Fibroblast of villous mesenchyme (primary cell): ENCODE results near the gene MIGA2. TPM values are rescaled to one million over a fixed set of nuclear protein-coding genes. Genes with fewer than 3 reads are reported as not detected.
A peak's percentile ranks its signal among the peaks of the same experiment; 100 is the strongest.

Source experiments
- DNase-seq: peaks from one replicate; pipeline ENCODE4 v3.0.0-alpha.2; 2010; ENCODE audit warnings: low read depth
- H3K4me3 ChIP-seq: 2 replicates; pipeline ENCODE4 v1.5.1; 2011; ENCODE audit warnings: low read depth, mild to moderate bottlenecking, low read length
- CTCF ChIP-seq: IDR thresholded peaks from 2 replicates; pipeline ENCODE4 v1.5.1; 2012; ENCODE audit warnings: low read depth, mild to moderate bottlenecking, low read length; ENCODE audit not compliant: insufficient read depth
- total RNA-seq: library from RNA; depleted of rRNA; stranded (reverse); fragments of >200 nt; gene quantifications from 2 replicates; pipeline ENCODE4 v1.2.3, GENCODE V29; 2012

The MIGA2 gene
- total RNA-seq, 1 donor: 22.5 TPM

- no peak for DNase-seq
- TF ChIP-seq CTCF: no peak
- H3K4me3 ChIP-seq: no peak overlapping the region
These were observed 69.7 kb downstream of the MIGA2 start for GRCh38 chr9:129105857-129106694.

GRCh38 chr9:129107651-129108050, 71.2 kb downstream of the MIGA2 start:
- TF ChIP-seq CTCF: no peak
- H3K4me3 ChIP-seq: no peak overlapping the region
- DNase-seq: no peak

DNA sequence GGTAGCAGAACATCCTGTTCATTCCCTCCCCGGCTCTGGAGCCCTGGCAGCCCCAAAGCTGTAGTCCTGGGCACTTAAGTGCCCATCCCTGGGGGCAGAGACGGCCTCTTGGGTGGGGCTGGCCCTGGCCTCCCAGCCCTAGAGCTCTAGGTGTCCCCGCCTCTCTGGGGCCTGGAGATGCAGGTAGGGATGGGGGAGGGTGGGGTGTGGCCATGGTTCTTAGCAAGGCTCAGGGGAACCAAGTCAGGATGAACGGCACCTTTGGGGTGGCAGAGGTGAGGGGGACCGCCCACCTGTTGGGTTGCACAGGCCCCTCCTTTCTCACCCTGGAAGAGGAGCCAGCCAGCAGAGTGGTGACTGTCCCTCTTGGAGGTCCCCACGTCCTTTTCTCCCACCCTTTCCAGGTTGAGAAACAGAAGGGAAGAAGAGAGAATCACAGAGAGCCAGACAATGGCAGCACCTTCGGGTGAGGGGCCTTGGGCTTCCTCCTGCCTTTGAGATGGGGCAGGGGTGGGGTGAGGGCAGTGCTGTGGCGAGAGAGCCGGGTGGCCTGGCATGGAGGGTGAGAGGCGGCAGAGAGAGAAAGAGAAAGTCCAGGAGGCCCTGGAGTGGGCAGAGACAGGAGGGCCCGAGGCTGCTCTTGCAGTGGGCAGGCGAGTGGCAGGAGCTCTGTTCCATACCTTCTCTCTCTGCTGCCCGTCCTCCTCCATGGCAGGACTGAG, 71.8 kb downstream of the MIGA2 start:
- no peak overlapping the region for H3K4me3 ChIP-seq
- no peak for TF ChIP-seq CTCF
- no peak for DNase-seq

- no peak for DNase-seq
- TF ChIP-seq CTCF: no peak
- peak overlapping the region; percentile 85 for H3K4me3 ChIP-seq
These were observed 72.5 kb downstream of the MIGA2 start for GRCh38 chr9:129108805-129109536.

DNA sequence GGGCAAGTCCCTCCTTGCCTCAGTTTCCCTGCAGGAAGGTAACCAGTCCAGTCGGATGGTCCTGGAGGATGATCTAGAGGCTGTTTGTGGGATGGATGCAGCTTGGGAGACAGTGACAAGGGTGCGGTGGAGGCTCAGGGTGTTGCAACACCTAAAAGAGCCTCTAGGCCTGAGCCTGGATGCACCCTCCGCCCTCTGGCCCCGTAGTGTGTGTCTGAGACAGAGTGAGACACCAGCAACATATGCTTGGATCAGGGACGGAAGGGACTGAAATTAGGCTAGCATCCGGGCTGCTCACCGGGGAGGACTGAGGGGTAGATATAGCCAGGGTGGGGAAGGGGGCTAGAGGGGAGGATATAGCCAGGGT, 73.1 kb downstream of the MIGA2 start:
- no peak for TF ChIP-seq CTCF
- DNase-seq: peak; percentile 61
- H3K4me3 ChIP-seq: peak overlapping the region; percentile 85

GRCh38 chr9:129109952-129110739, 73.7 kb downstream of the MIGA2 start:
- TF ChIP-seq CTCF: no peak
- peak; percentile 23 for DNase-seq
- H3K4me3 ChIP-seq: peak overlapping the region; percentile 85
